ENCODE results near the gene TPSG1. TPM values are rescaled to one million over a fixed set of nuclear protein-coding genes. Genes with fewer than 3 reads are reported as not detected.

Gene TPSG1
- not detected in 2 replicates for total RNA-seq (2016; rRNA removed; fragmentation: Illumina TruSeq; extraction: Trizol)
- total RNA-seq (2016; cell fraction: cytosol; rRNA removed; fragmentation: Illumina TruSeq; extraction: Trizol; ENCODE audit: low read depth): not detected in 2 replicates
- total RNA-seq (2016; cell fraction: insoluble cytoplasmic fraction; rRNA removed; fragmentation: Illumina TruSeq; extraction: Trizol): not detected in 2 replicates
- not detected in 2 replicates for total RNA-seq (2016; cell fraction: membrane; rRNA removed; fragmentation: Illumina TruSeq; extraction: Trizol)
- total RNA-seq (2016; cell fraction: nucleus; rRNA removed; fragmentation: Illumina TruSeq; extraction: Trizol): not detected in 2 replicates
- not detected in 2 replicates for polyA plus RNA-seq (2011; rRNA removed)
- polyA plus RNA-seq (2011; cell fraction: cytosol; rRNA removed): 0.04 TPM in 1 of 2 replicates, not detected in the other
- polyA plus RNA-seq (2011; cell fraction: nucleus; rRNA removed): 0.24 and 0.31 TPM in 2 replicates
- polyA plus RNA-seq (2012): not detected in 2 replicates
- polyA plus RNA-seq (2016; cell fraction: cytosol; fragmentation: Illumina TruSeq; extraction: Trizol; ENCODE audit: low read depth): not detected in 2 replicates
- not detected in 2 replicates for polyA plus RNA-seq (2016; cell fraction: insoluble cytoplasmic fraction; fragmentation: Illumina TruSeq; extraction: Trizol; ENCODE audit: low read depth)
- not detected in 2 replicates for polyA plus RNA-seq (2016; cell fraction: membrane; fragmentation: Illumina TruSeq; extraction: Trizol; ENCODE audit: low read depth)
- polyA plus RNA-seq (2016; cell fraction: nucleus; fragmentation: Illumina TruSeq; extraction: Trizol; ENCODE audit: insufficient read depth, low read depth): not detected in 2 replicates
- not detected in 2 replicates for polyA minus RNA-seq (2011; rRNA and poly(A)+ RNA removed; ENCODE audit: low replicate concordance)
- not detected in 2 replicates for polyA minus RNA-seq (2011; cell fraction: cytosol; rRNA and poly(A)+ RNA removed)
- not detected in 2 replicates for polyA minus RNA-seq (2011; cell fraction: nucleus; rRNA and poly(A)+ RNA removed)
- Bru-seq, nascent RNA: not detected
- not detected for BruChase-seq, experiment 1, labeled RNA remaining after a 6-hour chase
- not detected for BruChase-seq, experiment 2, labeled RNA remaining after a 2-hour chase
- long read RNA-seq, experiment 1: 0 reads
- long read RNA-seq, experiment 2: 0 reads

GRCh38 chr16:1225051-1225451, at the start of gene TPSG1:
Gene TPSG1, minus strand, starts transcription at chr16:1225268. Its CDS starts 16 bp downstream, at chr16:1225252.
- Histone ChIP-seq H4K20me1 (ENCODE audit: insufficient read depth, low read length) (no peaks in the 10 kb centered on the region), H3K9me3 (ENCODE audit: low read length) (no peaks in the 10 kb centered on the region), H3K36me3 (replicated peaks in 1 of 2; ENCODE audit: control insufficient read depth in 1 of 2, insufficient read depth in 2 of 2, low read length in 2 of 2) (no peaks in the 10 kb centered on the region), H3K27me3 (ENCODE audit: control insufficient read depth in 1 of 2, insufficient read depth in 2 of 2, low read length in 2 of 2) (peaks cover 10 to 44% of the 10 kb centered on the region in 2 experiments; a peak in 4 of 5 replicates), H3K27ac (ENCODE audit: extremely low read length, insufficient read depth, low read length) (no peak within 1 kb of the TSS), H2AFZ (ENCODE audit: low read length) (no peak within 1 kb of the TSS), H3K4me3 (replicated peaks in 1 of 3; ENCODE audit: insufficient read depth in 1 of 3, low read depth in 2 of 3, low read length in 3 of 3) (no peak within 1 kb of the TSS), H3K79me2 (ENCODE audit: insufficient read depth, low read length) (no peaks in the 10 kb centered on the region), H3K4me1 (ENCODE audit: insufficient read depth, low read length) (peaks cover 10% of the 10 kb centered on the region), H3K9ac (ENCODE audit: insufficient read depth, low read depth, low read length) (no peak within 1 kb of the TSS), H3K4me2 (ENCODE audit: low read depth, low read length) (no peak within 1 kb of the TSS)
- FAIRE-seq (no peak), DNase-seq (ENCODE audit: low spot score) (no peak), ATAC-seq (peak; percentile 20; the same call in 2 of the 3 replicates)
- no CpG with 5 or more reads among the region's 10 CpGs for WGBS (ENCODE audit: low lambda C conversion rate)
- in situ Hi-C loops (cut with HindIII; ENCODE audit: extremely low pct_ligation_motif_present, low pct_unique_long_range_greater_than_20kb): no loop called here
- ChIA-PET POLR2A (interaction anchor here (0.6 kb wide), 1 partner anchor 18 kb away, joined by 4 read pairs; no protein-coding TSS in a partner anchor), CTCF (ENCODE audit: low intra/inter-chr PET ratio, low total read pairs) (no interaction called here)
- no TSS peak for BruUV-seq (replicated peaks)
- no peak for TF ChIP-seq FOSL1 (CRISPR knock-in tag; IDR thresholded peaks at IDR 0.05; ENCODE audit: borderline replicate concordance)
- no peak for TF ChIP-seq GTF2F1 (IDR thresholded peaks at IDR 0.05; ENCODE audit: low read length)
- TF ChIP-seq ZMYM4 (CRISPR knock-in tag; IDR thresholded peaks at IDR 0.05): no peak
- peak; percentile 45 for TF ChIP-seq HNF4A (CRISPR knock-in tag; IDR thresholded peaks at IDR 0.05)
- TF ChIP-seq HNRNPL (IDR thresholded peaks at IDR 0.05; ENCODE audit: low read depth, low read length): 0 out of 2 replicates have a peak, but pooled peaks have one; percentile 45
- TF ChIP-seq ATRX (CRISPR knock-in tag; IDR thresholded peaks at IDR 0.05; ENCODE audit: borderline replicate concordance): no peak
- no peak for TF ChIP-seq NCOA5 (CRISPR knock-in tag; IDR thresholded peaks at IDR 0.05)
- TF ChIP-seq KMT2B (CRISPR knock-in tag; IDR thresholded peaks at IDR 0.05): no peak
- intact Hi-C loops (cut with micrococcal nuclease; ENCODE audit: unreplicated experiment): no loop called here

All from HepG2 (cell line).